Effector memory CD8-positive, alpha-beta T cell (primary cell): Measurements from ENCODE around the gene ZNF529.

ENCODE experiments used
- ATAC-seq: fragments of 150-1000 bp; cut with Tn5 transposase; replicated peaks from 2 replicates; pipeline ENCODE4 v1.10.0; 2021; ENCODE audit warnings: mild to moderate bottlenecking, moderate library complexity
- DNase-seq, 3 experiments: peaks; one replicate each; pipeline ENCODE4 v3.0.0; 2021
- H3K27ac Mint-ChIP-seq, 2 donors: one replicate each; pipeline ENCODE4 v1.8.0; 2022; ENCODE audit warnings: mild to moderate bottlenecking in 2 of 2, mixed read lengths in 2 of 2, moderate library complexity in 2 of 2
- H3K27me3 Mint-ChIP-seq, 2 donors: one replicate each; pipeline ENCODE4 v1.8.0; 2022; ENCODE audit warnings: mixed read lengths in 2 of 2
- H3K36me3 Mint-ChIP-seq: one replicate; pipeline ENCODE4 v1.8.0; 2022; ENCODE audit warnings: mild to moderate bottlenecking, moderate library complexity, mixed read lengths; ENCODE audit not compliant: insufficient read depth
- H3K4me1 Mint-ChIP-seq, 2 donors: one replicate each; pipeline ENCODE4 v1.8.0; 2022; ENCODE audit warnings: low read depth in 2 of 2, mixed read lengths in 2 of 2
- H3K4me3 Mint-ChIP-seq, 2 donors: one replicate each; pipeline ENCODE4 v1.8.0; 2022; ENCODE audit warnings: mild to moderate bottlenecking in 2 of 2, mixed read lengths in 2 of 2, moderate library complexity in 2 of 2
- H3K9me3 Mint-ChIP-seq, 2 donors: one replicate each; pipeline ENCODE4 v1.8.0; 2022; ENCODE audit warnings: mixed read lengths in 2 of 2

ZNF529 gene

DNA sequence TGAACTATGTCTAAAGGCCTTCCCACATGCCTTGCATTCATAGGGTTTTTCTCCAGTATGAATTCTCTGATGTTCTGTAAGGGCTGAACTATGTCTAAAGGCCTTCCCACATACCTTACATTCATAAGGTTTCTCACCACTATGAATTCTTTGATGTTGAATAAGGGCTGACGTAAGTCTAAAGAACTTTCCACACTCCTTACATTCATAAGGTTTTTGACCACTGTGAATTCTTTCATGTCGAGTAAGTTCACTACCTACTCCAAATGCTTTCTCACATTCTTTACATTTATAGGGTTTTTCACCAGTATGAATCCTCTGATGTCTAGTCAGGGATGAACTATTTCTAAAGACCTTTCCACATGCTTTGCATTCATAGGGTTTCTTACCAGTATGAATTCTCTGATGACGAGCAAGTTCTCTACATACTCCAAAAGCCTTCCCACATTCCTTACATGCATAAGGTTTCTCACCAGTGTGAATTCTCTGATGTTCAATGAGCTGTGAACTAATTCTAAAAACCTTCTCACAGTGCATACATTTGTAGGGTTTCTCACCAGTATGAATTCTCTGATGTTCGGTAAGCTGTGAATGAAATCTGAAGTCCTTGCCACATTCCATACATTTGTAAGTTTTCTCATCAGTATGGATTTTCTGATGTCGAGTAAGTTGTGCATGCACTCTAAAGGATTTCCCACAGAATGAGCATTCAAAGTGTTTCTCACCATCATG is 25.9 kb downstream of the ZNF529 start:
- Mint-ChIP-seq H3K27ac (no peak overlapping the region), H3K4me1 (no peaks in the 10 kb centered on the region), H3K36me3 (peaks cover 51% of the 10 kb centered on the region), H3K27me3 (no peaks in the 10 kb centered on the region), H3K4me3 (no peak overlapping the region), H3K9me3 (peaks cover 11 to 36% of the 10 kb centered on the region in 2 donors)
- no peak for ATAC-seq
- no peak for DNase-seq

DNA sequence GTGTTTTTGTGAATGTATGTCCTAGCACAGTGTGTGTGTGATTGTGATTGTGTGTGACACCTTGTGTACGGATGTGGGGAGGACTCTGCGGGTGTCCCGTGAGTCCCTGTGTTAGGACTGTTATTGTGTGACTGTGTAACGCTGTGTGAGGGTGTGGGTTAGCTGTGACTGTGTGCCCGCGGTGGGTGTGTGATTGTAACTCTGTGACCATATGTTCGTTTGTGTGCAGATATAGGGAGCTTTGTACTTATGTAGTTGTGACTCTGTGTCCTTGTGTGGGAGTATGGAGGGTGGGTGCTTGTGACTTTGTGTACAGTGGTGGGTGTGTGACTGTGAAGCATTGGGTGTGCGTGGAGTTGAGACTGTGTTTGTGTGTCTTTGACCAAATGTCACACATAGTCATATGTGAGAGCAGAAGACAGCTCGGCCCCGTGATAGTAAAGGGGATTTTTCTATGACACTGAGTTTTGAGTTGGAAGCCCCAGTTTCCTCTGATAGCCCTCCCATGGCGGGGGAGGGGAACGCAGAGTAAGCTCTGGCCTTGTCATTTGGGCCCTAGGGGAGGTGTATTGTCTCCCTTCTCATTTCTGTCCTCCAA is 44.1 kb downstream of the ZNF529 start:
- DNase-seq (peak; percentile 11 to 43 (median 24)), ATAC-seq (peak; percentile 43)
- Mint-ChIP-seq H3K9me3 (peaks cover 0 to 7% of the 10 kb centered on the region in 2 donors), H3K36me3 (peaks cover 22% of the 10 kb centered on the region), H3K27me3 (no peaks in the 10 kb centered on the region), H3K4me1 (peaks cover 20 to 22% of the 10 kb centered on the region in 2 donors), H3K27ac (peak overlapping the region; percentile 91 to 99), H3K4me3 (peak overlapping the region; percentile 92 to 99)

GRCh38 chr19:36528194-36528920 is 44.7 kb downstream of the ZNF529 start, which contains the start of gene ZNF260:
Gene ZNF260 (minus strand): TSS chr19:36528271. CDS start chr19:36515238, 13,033 bp downstream.
- DNase-seq (peak; percentile 88 to 92 (median 89)), ATAC-seq (peak; percentile 83)
- peak within 1 kb of the TSS; percentile 91 to 99 for H3K27ac Mint-ChIP-seq
- no peaks in the 10 kb centered on the region for H3K27me3 Mint-ChIP-seq
- H3K4me3 Mint-ChIP-seq: peak within 1 kb of the TSS; percentile 92 to 99
- peaks cover 22% of the 10 kb centered on the region for H3K36me3 Mint-ChIP-seq
- H3K9me3 Mint-ChIP-seq: peaks cover 2 to 7% of the 10 kb centered on the region in 2 donors
- H3K4me1 Mint-ChIP-seq: peaks cover 20 to 22% of the 10 kb centered on the region in 2 donors

GRCh38 chr19:36527873-36528193 is 45.3 kb downstream of the ZNF529 start:
- peaks cover 2 to 7% of the 10 kb centered on the region in 2 donors for H3K9me3 Mint-ChIP-seq
- H3K4me3 Mint-ChIP-seq: peak overlapping the region; percentile 92 to 99
- ATAC-seq (no peak), DNase-seq (no peak)
- H3K27me3 Mint-ChIP-seq: no peaks in the 10 kb centered on the region
- H3K4me1 Mint-ChIP-seq: peaks cover 22 to 26% of the 10 kb centered on the region in 2 donors
- H3K27ac Mint-ChIP-seq: peak overlapping the region; percentile 91 to 99
- peaks cover 22% of the 10 kb centered on the region for H3K36me3 Mint-ChIP-seq

DNA sequence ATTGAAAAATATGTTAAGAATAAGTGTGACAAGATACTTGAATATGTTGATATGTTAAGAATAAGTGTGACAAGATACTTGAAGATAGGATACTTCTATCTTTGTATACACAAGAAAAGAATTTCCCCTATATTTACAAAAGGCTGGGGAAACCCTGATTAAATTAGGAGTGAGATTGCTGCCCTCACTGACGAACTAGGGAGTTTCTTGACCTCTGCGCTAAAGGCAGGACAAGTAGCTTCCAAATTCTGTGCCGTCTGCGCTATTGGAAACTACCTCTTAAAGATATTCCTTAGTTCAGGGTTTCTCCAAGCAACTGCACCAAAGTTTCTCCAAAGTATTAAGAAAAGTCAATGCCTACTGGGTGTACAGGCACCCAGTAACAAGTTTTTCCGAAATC is 45.8 kb downstream of the ZNF529 start:
- H3K27me3 Mint-ChIP-seq: no peaks in the 10 kb centered on the region
- H3K27ac Mint-ChIP-seq: peak overlapping the region; percentile 91 to 99
- H3K9me3 Mint-ChIP-seq: peaks cover 2 to 7% of the 10 kb centered on the region in 2 donors
- peak overlapping the region; percentile 92 to 99 for H3K4me3 Mint-ChIP-seq
- peaks cover 22% of the 10 kb centered on the region for H3K36me3 Mint-ChIP-seq
- H3K4me1 Mint-ChIP-seq: peaks cover 22 to 26% of the 10 kb centered on the region in 2 donors
- DNase-seq: no peak
- ATAC-seq: no peak

- DNase-seq: no peak
- no peak for ATAC-seq
- peaks cover 22% of the 10 kb centered on the region for H3K36me3 Mint-ChIP-seq
- H3K4me3 Mint-ChIP-seq: peak overlapping the region; percentile 92 to 99
- peak overlapping the region in 1 of 2 donors; percentile 91 for H3K27ac Mint-ChIP-seq
- peaks cover 22 to 26% of the 10 kb centered on the region in 2 donors for H3K4me1 Mint-ChIP-seq
- no peaks in the 10 kb centered on the region for H3K27me3 Mint-ChIP-seq
- peaks cover 2 to 7% of the 10 kb centered on the region in 2 donors for H3K9me3 Mint-ChIP-seq
Measured at GRCh38 chr19:36526581-36526980, 46.5 kb downstream of the ZNF529 start.

GRCh38 chr19:36524617-36525016 is 48.5 kb downstream of the ZNF529 start:
- Mint-ChIP-seq H3K4me3 (no peak overlapping the region), H3K27me3 (no peaks in the 10 kb centered on the region), H3K27ac (no peak overlapping the region), H3K9me3 (peaks cover 2 to 7% of the 10 kb centered on the region in 2 donors), H3K4me1 (peaks cover 22 to 26% of the 10 kb centered on the region in 2 donors), H3K36me3 (peaks cover 37% of the 10 kb centered on the region)
- ATAC-seq: no peak
- DNase-seq: no peak

GRCh38 chr19:36514012-36514612 is 59.0 kb downstream of the ZNF529 start:
- peaks cover 25% of the 10 kb centered on the region for H3K36me3 Mint-ChIP-seq
- H3K4me1 Mint-ChIP-seq: no peaks in the 10 kb centered on the region
- H3K4me3 Mint-ChIP-seq: no peak overlapping the region
- ATAC-seq: no peak
- no peak for DNase-seq
- H3K27me3 Mint-ChIP-seq: no peaks in the 10 kb centered on the region
- no peak overlapping the region for H3K27ac Mint-ChIP-seq
- H3K9me3 Mint-ChIP-seq: peaks cover 6 to 11% of the 10 kb centered on the region in 2 donors

DNA sequence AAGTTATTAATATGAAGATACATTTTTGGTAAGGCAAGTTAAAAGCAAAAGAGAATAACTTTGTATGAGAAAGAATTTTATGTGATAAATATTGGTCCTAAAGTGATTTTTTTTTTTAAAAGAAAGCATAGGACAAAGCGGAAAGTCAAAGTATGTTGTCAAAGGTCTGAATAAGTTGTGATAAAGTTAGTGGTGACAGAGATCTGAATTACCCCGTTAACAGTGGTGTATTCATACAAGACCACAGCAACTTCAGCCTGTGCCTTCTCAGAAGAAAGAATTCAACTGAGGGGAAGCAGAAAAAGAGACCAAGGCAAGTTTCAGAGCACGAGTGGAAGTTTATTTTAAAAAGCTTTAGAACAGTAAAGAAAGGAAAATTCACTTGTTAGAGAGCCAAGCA is 64.8 kb downstream of the ZNF529 start:
- H3K4me3 Mint-ChIP-seq: no peak overlapping the region
- H3K27ac Mint-ChIP-seq: no peak overlapping the region
- no peaks in the 10 kb centered on the region for H3K4me1 Mint-ChIP-seq
- peaks cover 0 to 2% of the 10 kb centered on the region in 2 donors for H3K9me3 Mint-ChIP-seq
- H3K27me3 Mint-ChIP-seq: no peaks in the 10 kb centered on the region
- H3K36me3 Mint-ChIP-seq: no peaks in the 10 kb centered on the region
- ATAC-seq: no peak
- DNase-seq: no peak

DNA sequence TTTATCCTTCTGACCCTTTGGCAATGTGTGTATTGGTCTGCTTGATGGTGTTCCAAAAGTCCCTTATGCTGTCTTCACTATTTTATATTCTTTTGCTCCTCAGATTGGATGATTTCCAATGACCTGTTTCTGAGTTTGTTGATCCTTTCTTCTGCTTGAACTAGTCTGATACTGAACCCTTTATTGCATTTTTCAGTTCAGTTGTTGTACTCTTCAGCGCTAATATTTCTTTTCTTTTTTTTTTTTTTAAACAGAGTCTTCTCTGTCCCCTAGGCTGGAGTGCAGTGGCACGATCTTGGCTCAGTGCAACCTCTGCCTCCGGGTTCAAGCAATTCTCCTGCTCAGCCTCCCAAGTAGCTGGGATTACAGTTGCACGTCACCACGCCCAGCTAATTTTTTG is 71.1 kb downstream of the ZNF529 start:
- H3K4me3 Mint-ChIP-seq: no peak overlapping the region

GRCh38 chr19:36497001-36497400 is 76.1 kb downstream of the ZNF529 start:
- DNase-seq: no peak
- Mint-ChIP-seq H3K27ac (no peak overlapping the region), H3K27me3 (no peaks in the 10 kb centered on the region), H3K9me3 (peaks cover 8 to 12% of the 10 kb centered on the region in 2 donors), H3K4me3 (no peak overlapping the region), H3K4me1 (no peaks in the 10 kb centered on the region), H3K36me3 (no peaks in the 10 kb centered on the region)
- no peak for ATAC-seq

More for the DNA sequence above, 71.1 kb downstream of the ZNF529 start:
- H3K27me3 Mint-ChIP-seq: no peaks in the 10 kb centered on the region
- H3K36me3 Mint-ChIP-seq: no peaks in the 10 kb centered on the region
- H3K9me3 Mint-ChIP-seq: peaks cover 7 to 8% of the 10 kb centered on the region in 2 donors
- no peak overlapping the region for H3K27ac Mint-ChIP-seq
- no peak for ATAC-seq
- DNase-seq: no peak
- H3K4me1 Mint-ChIP-seq: no peaks in the 10 kb centered on the region
